GM12874 (cell line): ENCODE measurements around the gene ASXL1.

ENCODE experiments used
- TF ChIP-seq, protein P1 (sequence below): IDR thresholded peaks from 2 replicates; pipeline ENCODE4 v1.5.1; 2011; ENCODE audit warnings: low read depth, mild to moderate bottlenecking, control low read depth, low read length, moderate library complexity; ENCODE audit not compliant: insufficient read depth

The ASXL1 gene

DNA sequence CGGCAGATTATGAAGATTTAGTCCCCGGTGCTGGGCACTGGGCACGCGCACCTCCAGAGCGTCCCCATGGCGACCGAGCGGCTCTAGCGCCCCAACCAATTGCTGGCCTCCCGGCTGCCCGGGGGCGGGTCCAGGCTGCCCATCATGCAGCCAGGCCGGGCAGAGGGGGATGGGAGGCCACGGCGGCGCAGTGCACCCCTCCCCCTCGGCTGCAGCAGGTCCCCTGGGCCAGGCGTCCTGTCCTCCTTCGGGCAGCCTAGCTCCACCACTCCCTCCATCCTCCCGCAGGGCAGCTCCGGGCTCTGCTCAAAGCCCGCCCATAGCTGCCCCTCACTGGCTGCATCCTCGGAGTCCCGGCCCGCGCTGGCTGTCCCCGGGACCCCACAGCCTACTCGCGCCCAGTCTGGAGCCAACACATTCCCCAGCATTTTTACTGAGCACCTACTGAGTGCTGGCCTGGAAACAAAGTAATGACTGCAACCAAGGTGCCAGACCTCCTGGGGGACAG, 99.4 kb downstream of the ASXL1 start:
- TF ChIP-seq, protein P1, sequence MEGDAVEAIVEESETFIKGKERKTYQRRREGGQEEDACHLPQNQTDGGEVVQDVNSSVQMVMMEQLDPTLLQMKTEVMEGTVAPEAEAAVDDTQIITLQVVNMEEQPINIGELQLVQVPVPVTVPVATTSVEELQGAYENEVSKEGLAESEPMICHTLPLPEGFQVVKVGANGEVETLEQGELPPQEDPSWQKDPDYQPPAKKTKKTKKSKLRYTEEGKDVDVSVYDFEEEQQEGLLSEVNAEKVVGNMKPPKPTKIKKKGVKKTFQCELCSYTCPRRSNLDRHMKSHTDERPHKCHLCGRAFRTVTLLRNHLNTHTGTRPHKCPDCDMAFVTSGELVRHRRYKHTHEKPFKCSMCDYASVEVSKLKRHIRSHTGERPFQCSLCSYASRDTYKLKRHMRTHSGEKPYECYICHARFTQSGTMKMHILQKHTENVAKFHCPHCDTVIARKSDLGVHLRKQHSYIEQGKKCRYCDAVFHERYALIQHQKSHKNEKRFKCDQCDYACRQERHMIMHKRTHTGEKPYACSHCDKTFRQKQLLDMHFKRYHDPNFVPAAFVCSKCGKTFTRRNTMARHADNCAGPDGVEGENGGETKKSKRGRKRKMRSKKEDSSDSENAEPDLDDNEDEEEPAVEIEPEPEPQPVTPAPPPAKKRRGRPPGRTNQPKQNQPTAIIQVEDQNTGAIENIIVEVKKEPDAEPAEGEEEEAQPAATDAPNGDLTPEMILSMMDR, result no peak

DNA sequence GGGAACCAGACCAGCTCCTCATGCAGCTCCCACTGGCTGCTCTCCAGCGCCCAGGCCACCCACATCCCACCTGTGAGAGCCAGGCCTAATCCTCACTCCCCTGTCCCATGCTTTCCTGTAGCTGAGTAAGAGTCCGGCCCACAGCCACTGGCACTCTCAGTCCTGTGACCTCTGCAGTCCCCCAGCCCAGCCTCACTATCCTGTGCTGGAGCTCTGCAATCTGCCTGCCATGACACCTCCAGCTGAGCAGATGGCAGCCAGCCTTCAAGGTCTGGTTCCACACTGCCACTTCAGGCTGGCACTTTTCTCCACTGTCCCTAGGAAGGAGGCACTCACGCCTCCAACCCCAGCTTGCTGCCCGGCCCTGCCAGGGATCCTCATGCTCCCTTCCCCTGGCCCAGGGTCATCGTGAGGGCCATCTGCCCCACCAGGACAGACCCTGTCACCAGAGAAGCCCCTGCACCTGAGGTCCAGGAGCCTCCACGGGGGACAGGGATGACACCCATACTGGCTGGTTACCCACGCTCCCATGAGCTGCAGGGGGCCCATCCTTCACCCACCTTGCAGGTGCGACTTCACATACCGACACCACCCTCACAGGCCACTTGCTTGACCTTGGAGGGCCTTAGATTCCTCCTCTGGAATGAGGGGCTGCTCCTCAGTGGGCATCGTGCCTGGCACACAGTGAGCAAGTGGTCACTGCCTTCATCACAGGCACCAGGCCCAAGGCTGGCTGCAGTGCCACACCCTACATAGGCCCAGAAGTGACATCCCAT, 100.1 kb downstream of the ASXL1 start:
- TF ChIP-seq, protein P1, result no peak

GRCh38 chr20:32458837-32459220, 100.7 kb downstream of the ASXL1 start:
- TF ChIP-seq, protein P1, result no peak

- TF ChIP-seq, protein P1, result no peak
Observed at GRCh38 chr20:32460231-32460630, 102.1 kb downstream of the ASXL1 start.

DNA sequence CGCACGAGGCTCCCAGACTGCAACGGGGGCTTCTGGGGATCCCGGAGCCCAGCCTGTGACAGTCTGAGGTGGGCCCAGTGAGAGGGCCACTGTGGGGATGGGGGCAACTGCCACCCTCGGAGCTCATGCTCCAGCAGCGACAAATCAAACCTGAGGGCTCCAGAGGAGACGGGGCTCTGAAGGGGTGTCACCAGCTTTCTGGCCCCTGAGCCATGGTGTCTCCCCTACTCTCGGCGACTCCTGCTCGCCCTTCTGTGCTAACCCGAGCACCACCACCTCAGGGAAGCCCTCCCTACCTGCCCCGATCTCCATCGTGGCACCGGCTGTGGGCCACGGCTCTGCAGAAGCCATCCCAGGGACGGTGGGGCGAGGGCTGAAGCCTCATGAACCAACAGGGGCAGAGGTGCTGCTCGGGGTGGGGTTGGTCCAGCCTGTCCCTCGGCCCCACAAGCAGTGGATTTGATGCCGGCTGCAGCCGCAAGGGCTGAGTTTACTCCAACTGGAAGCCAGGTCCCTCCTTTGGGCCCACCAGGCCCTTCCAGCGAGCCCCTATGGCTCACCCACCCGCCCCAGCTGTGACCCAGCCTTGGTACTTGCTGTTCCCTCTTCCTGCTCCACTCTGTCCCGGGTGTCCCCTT, 102.7 kb downstream of the ASXL1 start:
- TF ChIP-seq, protein P1, result no peak

DNA sequence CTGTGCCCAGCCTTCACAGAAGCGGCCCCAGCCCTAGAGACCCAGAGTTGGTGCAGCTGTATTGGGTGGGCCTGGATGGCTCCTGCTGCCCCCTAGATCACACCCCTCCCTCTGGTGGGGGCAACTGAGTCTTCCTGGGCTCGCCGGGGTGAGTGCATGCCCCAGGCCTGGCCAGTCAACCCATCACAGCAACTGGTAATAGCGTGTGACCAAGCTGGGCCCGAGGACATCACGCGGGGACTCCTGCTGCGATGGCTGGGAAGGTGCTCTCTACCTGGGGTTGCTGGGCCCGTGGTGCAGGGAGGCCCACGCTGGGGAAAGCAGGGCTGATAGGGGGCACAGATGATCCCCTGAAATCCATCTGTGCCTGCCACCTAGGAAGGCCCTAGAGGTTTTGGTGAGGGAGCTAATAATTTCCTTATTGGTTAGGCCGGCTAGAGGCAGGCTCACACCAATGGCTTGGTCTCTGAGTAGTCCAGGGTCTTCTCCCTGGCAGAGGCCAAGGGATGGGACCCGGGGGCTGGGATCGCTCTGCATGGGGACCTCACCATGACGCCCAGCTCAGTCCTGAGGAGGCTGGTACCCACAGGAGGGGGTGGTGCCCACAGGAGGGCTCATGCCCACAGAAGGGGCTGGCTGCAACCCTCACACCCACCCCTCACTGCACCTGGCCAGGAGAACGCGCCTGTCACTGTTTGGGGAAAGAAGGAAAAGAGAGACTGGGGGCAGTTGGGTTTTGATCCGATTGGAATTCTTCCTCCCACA, 103.9 kb downstream of the ASXL1 start:
- TF ChIP-seq, protein P1, result no peak

- TF ChIP-seq, protein P1, result no peak
Observed at GRCh38 chr20:32462900-32463641, 104.9 kb downstream of the ASXL1 start.
